Renal pelvis (tissue), 4 donors: ENCODE data around the gene SDHC. TPM values are rescaled to one million over a fixed set of nuclear protein-coding genes. Genes with fewer than 3 reads are reported as not detected.
"Not testable (repeated sequence)": the region's sequence is repeated elsewhere in the genome, so short reads cannot be mapped to it uniquely, and the experiment has no call there.

Experiments used
- DNase-seq: peaks from one replicate; pipeline ENCODE4 v3.0.0-alpha.2; 2013
- polyA plus RNA-seq, 3 donors: library from polyadenylated mRNA; unstranded; fragments of 120-200 nt; gene quantifications; one replicate each; pipeline ENCODE4 v1.2.1, GENCODE V29; 2013; ENCODE audit not compliant: insufficient read length in 3 of 3

Gene SDHC
- polyA plus RNA-seq, 3 donors, result 264 to 274 (median 266) TPM

GRCh38 chr1:161409848-161410635, 95.9 kb downstream of the SDHC start:
- DNase-seq, result not testable (repeated sequence)

DNA sequence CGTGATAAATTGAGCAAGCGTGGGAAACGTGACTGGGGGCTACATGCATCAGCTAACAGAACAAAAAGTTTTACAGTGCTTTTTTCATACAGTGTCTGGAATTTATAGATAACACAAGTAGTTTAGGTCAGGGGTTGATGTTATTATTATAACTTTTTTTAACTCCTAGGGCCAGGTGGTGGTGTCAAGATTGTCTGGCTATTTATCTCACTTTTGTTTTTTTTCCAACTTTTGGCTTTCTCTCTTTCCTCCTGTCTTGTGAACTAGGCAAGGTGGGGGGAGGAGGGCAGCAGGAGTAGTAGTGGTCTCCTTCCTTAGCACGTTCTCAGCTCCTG, 96.4 kb downstream of the SDHC start:
- not testable (repeated sequence) for DNase-seq

Other genes starting within 250 kb of the SDHC start
- 1 to 10 TPM; 1.9 to 2.8 (median 2.4) TPM for gene ARHGAP30, start 244.5 kb upstream of the SDHC start, polyA plus RNA-seq
- gene NECTIN4, start 224.8 kb upstream of the SDHC start, polyA plus RNA-seq, result 1 to 10 TPM; 3.9 to 4.8 (median 4.4) TPM
- gene KLHDC9, start 216.0 kb upstream of the SDHC start, polyA plus RNA-seq, result 10 to 100 TPM; 17.1 to 20.3 (median 19.0) TPM
- gene PFDN2, start 196.3 kb upstream of the SDHC start, polyA plus RNA-seq, result 10 to 100 TPM; 68.8 to 96.1 (median 69.5) TPM
- 10 to 100 TPM; 51.9 to 57.2 (median 55.1) TPM for gene NIT1, start 196.3 kb upstream of the SDHC start, polyA plus RNA-seq
- gene DEDD, start 181.7 kb upstream of the SDHC start, polyA plus RNA-seq, result 10 to 100 TPM; 50.3 to 58.0 (median 57.8) TPM
- gene UFC1, start 160.4 kb upstream of the SDHC start, polyA plus RNA-seq, result 100 to 1,000 TPM; 123 to 161 (median 140) TPM
- gene USP21, start 154.9 kb upstream of the SDHC start, polyA plus RNA-seq, result 10 to 100 TPM; 49.0 to 52.6 (median 52.5) TPM
- gene PPOX, start 148.0 kb upstream of the SDHC start, polyA plus RNA-seq, result 10 to 100 TPM; 38.3 to 58.6 (median 57.3) TPM
- gene B4GALT3, start 136.9 kb upstream of the SDHC start, polyA plus RNA-seq, result 10 to 100 TPM; 41.4 to 47.2 (median 44.1) TPM
- under 1 TPM; 0.73 to 0.88 (median 0.86) TPM for gene ADAMTS4, start 115.3 kb upstream of the SDHC start, polyA plus RNA-seq
- gene NDUFS2, start 112.0 kb upstream of the SDHC start, polyA plus RNA-seq, result 100 to 1,000 TPM; 189 to 208 (median 198) TPM
- 10 to 100 TPM in 2 of 3 donors, 1 to 10 TPM in 1; 9.8 to 13.9 (median 10.2) TPM for gene FCER1G, start 99.1 kb upstream of the SDHC start, polyA plus RNA-seq
- gene APOA2, start 90.8 kb upstream of the SDHC start, polyA plus RNA-seq, result under 1 TPM in 1 of 3 donors, not detected in 2; 0.46 TPM
- gene TOMM40L, start 88.3 kb upstream of the SDHC start, polyA plus RNA-seq, result 10 to 100 TPM; 14.3 to 16.5 (median 14.4) TPM
- 1 to 10 TPM; 2.8 to 4.6 (median 3.2) TPM for gene NR1I3, start 76.2 kb upstream of the SDHC start, polyA plus RNA-seq
- 1 to 10 TPM; 1.1 to 1.9 (median 1.8) TPM for gene PCP4L1, start 55.6 kb upstream of the SDHC start, polyA plus RNA-seq
- gene MPZ, start 4.4 kb upstream of the SDHC start, polyA plus RNA-seq, result 1 to 10 TPM; 3.6 to 6.7 (median 4.2) TPM
- 10 to 100 TPM; 12.7 to 18.8 (median 13.2) TPM for gene CFAP126, start 53.5 kb downstream of the SDHC start, polyA plus RNA-seq
- gene FCGR2A, start 191.1 kb downstream of the SDHC start, polyA plus RNA-seq, result 1 to 10 TPM; 4.3 to 4.9 (median 4.7) TPM
- gene HSPA6, start 210.2 kb downstream of the SDHC start, polyA plus RNA-seq, result under 1 TPM; 0.27 to 0.70 (median 0.57) TPM
- gene FCGR3A, start 235.4 kb downstream of the SDHC start, polyA plus RNA-seq, result 1 to 10 TPM; 1.7 to 1.8 (median 1.8) TPM